Memory B cell (primary cell): ENCODE data around the gene TNIK.

Experiments
- ATAC-seq: fragments of 150-1000 bp; cut with Tn5 transposase; 2 replicates; pipeline ENCODE4 v1.10.0; 2021; ENCODE audit warnings: low read depth, mild to moderate bottlenecking, moderate library complexity
- DNase-seq, 2 donors: peaks; one replicate each; pipeline ENCODE4 v3.0.0; 2022; ENCODE audit warnings: low spot score in 2 of 2
- H3K27ac Mint-ChIP-seq: one replicate; pipeline ENCODE4 v1.8.0; 2022; ENCODE audit warnings: mild to moderate bottlenecking, moderate library complexity, mixed read lengths
- H3K27me3 Mint-ChIP-seq: one replicate; pipeline ENCODE4 v1.8.0; 2022; ENCODE audit warnings: mixed read lengths
- H3K36me3 Mint-ChIP-seq: one replicate; pipeline ENCODE4 v1.8.0; 2022; ENCODE audit warnings: mild to moderate bottlenecking, mixed read lengths
- H3K4me1 Mint-ChIP-seq: one replicate; pipeline ENCODE4 v1.8.0; 2022; ENCODE audit warnings: mixed read lengths
- H3K4me3 Mint-ChIP-seq: one replicate; pipeline ENCODE4 v1.8.0; 2022; ENCODE audit warnings: mild to moderate bottlenecking, moderate library complexity, mixed read lengths
- H3K9me3 Mint-ChIP-seq: one replicate; pipeline ENCODE4 v1.8.0; 2022; ENCODE audit warnings: mixed read lengths

The TNIK gene

GRCh38 chr3:171446801-171447578 is 13.2 kb downstream of the TNIK start:
- Mint-ChIP-seq H3K36me3 (no peaks in the 10 kb centered on the region), H3K27me3 (no peaks in the 10 kb centered on the region), H3K4me3 (no peak overlapping the region), H3K27ac (no peak overlapping the region), H3K4me1 (no peaks in the 10 kb centered on the region), H3K9me3 (no peaks in the 10 kb centered on the region)
- ATAC-seq (no peak), DNase-seq (no peak)

- no peaks in the 10 kb centered on the region for H3K27me3 Mint-ChIP-seq
- no peak overlapping the region for H3K27ac Mint-ChIP-seq
- no peaks in the 10 kb centered on the region for H3K4me1 Mint-ChIP-seq
- H3K4me3 Mint-ChIP-seq = no peak overlapping the region
- no peaks in the 10 kb centered on the region for H3K9me3 Mint-ChIP-seq
- DNase-seq (no peak), ATAC-seq (no peak)
- no peaks in the 10 kb centered on the region for H3K36me3 Mint-ChIP-seq
These were observed 13.9 kb downstream of the TNIK start for GRCh38 chr3:171446301-171446700.

GRCh38 chr3:171445620-171446204 is 14.5 kb downstream of the TNIK start:
- H3K36me3 Mint-ChIP-seq = no peaks in the 10 kb centered on the region
- ATAC-seq (no peak), DNase-seq (no peak)
- H3K4me3 Mint-ChIP-seq = no peak overlapping the region
- H3K27ac Mint-ChIP-seq = no peak overlapping the region
- no peaks in the 10 kb centered on the region for H3K9me3 Mint-ChIP-seq
- no peaks in the 10 kb centered on the region for H3K27me3 Mint-ChIP-seq
- H3K4me1 Mint-ChIP-seq = no peaks in the 10 kb centered on the region

DNA sequence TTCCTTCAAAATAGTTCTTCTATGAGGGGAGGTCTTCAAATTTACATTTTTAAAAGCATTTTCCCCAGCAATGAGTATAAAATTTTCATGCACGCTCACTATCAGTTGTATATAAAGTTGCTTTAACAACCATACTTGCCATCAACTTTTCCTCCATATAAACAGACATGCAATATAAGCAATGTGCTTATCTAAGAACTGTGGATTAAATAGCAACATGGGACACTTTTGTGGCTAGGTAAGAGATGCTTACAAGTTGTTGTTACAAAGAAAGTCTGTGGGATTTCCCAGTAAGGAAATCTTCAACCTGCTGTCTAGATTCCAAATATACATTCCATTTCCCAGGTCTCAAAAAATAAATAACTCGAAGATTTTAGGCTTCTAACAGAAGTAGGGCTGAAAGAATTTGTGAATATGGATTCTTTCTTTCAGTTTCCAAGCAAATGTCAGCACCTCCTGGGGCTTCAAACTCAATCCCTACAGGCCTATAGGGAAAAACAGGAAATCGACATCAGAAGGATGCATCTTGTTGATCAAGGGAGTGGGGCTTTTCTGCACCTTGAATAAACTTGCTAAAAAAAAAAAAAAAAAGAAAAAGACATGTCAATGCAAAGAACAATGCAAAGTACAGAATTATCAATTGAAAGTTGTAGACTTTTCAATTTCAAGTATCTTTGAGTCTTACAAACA is 16.1 kb downstream of the TNIK start:
- Mint-ChIP-seq H3K4me1 (no peaks in the 10 kb centered on the region), H3K36me3 (no peaks in the 10 kb centered on the region), H3K9me3 (no peaks in the 10 kb centered on the region), H3K27me3 (no peaks in the 10 kb centered on the region), H3K27ac (no peak overlapping the region), H3K4me3 (no peak overlapping the region)
- no peak for ATAC-seq
- no peak for DNase-seq

- no peaks in the 10 kb centered on the region for H3K27me3 Mint-ChIP-seq
- DNase-seq (no peak), ATAC-seq (no peak)
- H3K36me3 Mint-ChIP-seq = no peaks in the 10 kb centered on the region
- H3K4me3 Mint-ChIP-seq = no peak overlapping the region
- H3K9me3 Mint-ChIP-seq = no peaks in the 10 kb centered on the region
- H3K27ac Mint-ChIP-seq = no peak overlapping the region
- H3K4me1 Mint-ChIP-seq = no peaks in the 10 kb centered on the region
These were observed 16.8 kb downstream of the TNIK start for GRCh38 chr3:171443211-171443957.

DNA sequence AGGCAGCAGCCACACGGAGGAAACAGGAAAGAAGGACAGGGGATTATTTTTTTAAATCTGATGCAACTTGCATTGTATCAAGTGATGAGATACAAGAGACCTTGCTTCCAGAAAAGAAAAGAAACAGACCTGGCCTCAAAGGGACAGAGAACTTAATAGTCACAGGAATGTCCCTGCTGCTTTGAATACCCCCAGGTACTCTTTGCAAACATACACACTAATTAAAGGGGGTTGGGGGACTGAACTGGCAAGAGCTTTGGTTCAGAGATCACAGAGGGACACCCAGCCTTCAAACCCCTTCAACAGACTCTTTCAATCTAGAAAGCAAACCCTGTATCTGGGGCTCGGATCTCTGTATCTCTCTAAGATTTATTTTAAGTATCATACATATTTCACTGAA is 18.0 kb downstream of the TNIK start:
- no peaks in the 10 kb centered on the region for H3K36me3 Mint-ChIP-seq
- no peaks in the 10 kb centered on the region for H3K4me1 Mint-ChIP-seq
- no peaks in the 10 kb centered on the region for H3K27me3 Mint-ChIP-seq
- DNase-seq (no peak), ATAC-seq (no peak)
- no peak overlapping the region for H3K27ac Mint-ChIP-seq
- no peaks in the 10 kb centered on the region for H3K9me3 Mint-ChIP-seq
- H3K4me3 Mint-ChIP-seq = no peak overlapping the region

- DNase-seq = no peak
- H3K4me1 Mint-ChIP-seq = no peaks in the 10 kb centered on the region
- H3K36me3 Mint-ChIP-seq = no peaks in the 10 kb centered on the region
- H3K27me3 Mint-ChIP-seq = no peaks in the 10 kb centered on the region
- no peak for ATAC-seq
- no peak overlapping the region for H3K4me3 Mint-ChIP-seq
- H3K9me3 Mint-ChIP-seq = no peaks in the 10 kb centered on the region
- no peak overlapping the region for H3K27ac Mint-ChIP-seq
These were observed 18.8 kb downstream of the TNIK start for GRCh38 chr3:171441381-171441780.

DNA sequence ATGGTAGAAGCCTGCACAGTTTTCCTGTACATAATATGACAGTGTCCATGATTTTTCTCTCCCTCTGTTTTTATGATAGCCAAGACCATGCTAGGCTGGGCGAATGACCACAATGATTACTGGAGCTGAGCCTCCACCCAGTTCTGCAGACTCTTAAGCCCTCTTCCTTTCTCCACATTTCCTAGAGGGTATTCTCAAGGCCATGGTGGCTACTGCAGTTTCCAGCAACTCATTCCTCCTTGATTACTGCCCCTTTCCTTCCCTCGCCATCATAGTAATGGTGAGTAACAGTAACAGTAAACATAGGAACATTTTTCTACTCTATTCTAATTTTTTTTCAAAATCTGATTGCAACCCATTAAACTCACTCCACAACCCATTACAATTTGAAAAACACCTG is 20.2 kb downstream of the TNIK start:
- H3K4me3 Mint-ChIP-seq = no peak overlapping the region
- H3K36me3 Mint-ChIP-seq = no peaks in the 10 kb centered on the region
- no peak for DNase-seq
- no peaks in the 10 kb centered on the region for H3K27me3 Mint-ChIP-seq
- H3K9me3 Mint-ChIP-seq = no peaks in the 10 kb centered on the region
- no peak for ATAC-seq
- H3K4me1 Mint-ChIP-seq = no peaks in the 10 kb centered on the region
- H3K27ac Mint-ChIP-seq = no peak overlapping the region

DNA sequence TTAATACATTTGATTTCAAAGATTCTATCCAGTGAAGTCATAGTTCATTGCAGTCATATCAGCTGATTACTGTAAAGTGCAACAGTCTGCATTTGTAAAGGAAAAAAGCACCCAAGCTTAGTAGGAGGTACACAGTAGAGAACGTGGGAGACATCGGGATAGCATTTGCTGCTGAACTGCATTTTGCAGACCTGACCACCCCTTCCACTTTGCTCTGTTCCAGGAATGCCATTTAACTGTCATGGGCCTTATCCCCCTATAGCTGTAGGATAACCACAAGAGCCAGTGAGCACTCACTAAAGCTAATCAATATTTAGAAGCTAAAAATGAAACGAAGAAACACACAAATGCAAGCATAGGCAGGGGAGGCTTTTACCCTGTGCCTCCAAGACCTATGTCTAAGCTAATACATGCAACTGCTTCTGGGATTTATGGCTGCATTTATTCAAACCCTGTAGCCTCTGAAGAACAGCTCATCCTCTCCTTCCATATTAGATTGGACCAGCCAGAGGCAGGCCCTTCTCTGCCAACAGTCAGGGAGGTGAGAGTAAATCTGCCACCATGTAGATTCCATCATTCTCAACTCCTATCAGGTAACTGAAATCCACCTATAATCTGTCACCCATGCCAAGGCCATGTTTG is 23.0 kb downstream of the TNIK start:
- H3K9me3 Mint-ChIP-seq = no peaks in the 10 kb centered on the region
- no peak for DNase-seq
- H3K4me3 Mint-ChIP-seq = no peak overlapping the region
- ATAC-seq = no peak
- no peak overlapping the region for H3K27ac Mint-ChIP-seq
- H3K36me3 Mint-ChIP-seq = no peaks in the 10 kb centered on the region
- no peaks in the 10 kb centered on the region for H3K4me1 Mint-ChIP-seq
- H3K27me3 Mint-ChIP-seq = no peaks in the 10 kb centered on the region

GRCh38 chr3:171436380-171436779 is 23.8 kb downstream of the TNIK start:
- H3K4me3 Mint-ChIP-seq = no peak overlapping the region
- ATAC-seq (no peak), DNase-seq (no peak)
- H3K9me3 Mint-ChIP-seq = no peaks in the 10 kb centered on the region
- H3K27ac Mint-ChIP-seq = no peak overlapping the region
- H3K36me3 Mint-ChIP-seq = no peaks in the 10 kb centered on the region
- H3K27me3 Mint-ChIP-seq = peaks cover 1% of the 10 kb centered on the region
- no peaks in the 10 kb centered on the region for H3K4me1 Mint-ChIP-seq

DNA sequence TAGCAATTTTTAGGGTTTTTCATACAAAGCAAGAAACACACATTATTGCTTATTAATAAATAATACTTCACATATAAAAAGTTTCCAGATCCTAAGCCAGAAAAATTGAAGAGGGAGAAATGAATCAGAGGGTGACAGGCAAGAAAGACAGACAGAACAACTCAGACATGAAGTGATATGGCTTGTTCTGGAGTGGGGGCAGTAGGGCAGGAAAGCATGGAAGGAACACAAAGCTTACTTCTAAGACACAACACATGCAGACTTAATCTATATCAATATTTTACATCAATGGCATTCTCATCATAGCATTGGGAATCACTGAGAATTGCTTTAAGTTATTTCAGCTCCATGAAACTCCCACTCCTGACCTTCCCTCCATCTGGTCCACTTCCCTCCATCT is 24.4 kb downstream of the TNIK start:
- Mint-ChIP-seq H3K27ac (no peak overlapping the region), H3K27me3 (peaks cover 1% of the 10 kb centered on the region), H3K36me3 (no peaks in the 10 kb centered on the region), H3K9me3 (no peaks in the 10 kb centered on the region), H3K4me1 (no peaks in the 10 kb centered on the region), H3K4me3 (no peak overlapping the region)
- DNase-seq = no peak
- ATAC-seq = no peak

DNA sequence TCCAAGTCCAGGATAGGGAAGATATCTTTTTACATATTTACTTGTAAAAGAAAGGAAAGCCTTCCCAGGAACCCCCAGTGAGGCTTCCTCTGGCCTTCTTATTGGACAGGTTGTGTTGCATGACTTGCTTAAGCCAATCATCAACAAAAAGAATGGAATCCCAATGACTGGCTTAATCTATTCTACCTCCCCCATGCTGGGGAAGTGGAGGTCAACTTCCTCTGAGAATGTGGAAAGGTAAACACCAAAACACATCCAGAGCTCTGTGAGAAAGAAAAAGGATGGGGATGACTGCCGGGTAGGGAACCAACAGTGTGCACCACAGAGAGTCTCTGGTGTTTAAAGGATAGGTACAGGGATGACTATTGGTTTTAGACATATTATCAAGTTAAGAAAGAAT is 25.1 kb downstream of the TNIK start:
- Mint-ChIP-seq H3K27me3 (peaks cover 1% of the 10 kb centered on the region), H3K9me3 (no peaks in the 10 kb centered on the region), H3K36me3 (no peaks in the 10 kb centered on the region), H3K4me3 (no peak overlapping the region), H3K27ac (no peak overlapping the region), H3K4me1 (no peaks in the 10 kb centered on the region)
- ATAC-seq (no peak), DNase-seq (no peak)

GRCh38 chr3:171432548-171432947 is 27.7 kb downstream of the TNIK start:
- no peaks in the 10 kb centered on the region for H3K4me1 Mint-ChIP-seq
- ATAC-seq = no peak
- H3K9me3 Mint-ChIP-seq = no peaks in the 10 kb centered on the region
- DNase-seq = no peak
- H3K27ac Mint-ChIP-seq = no peak overlapping the region
- no peak overlapping the region for H3K4me3 Mint-ChIP-seq
- no peaks in the 10 kb centered on the region for H3K36me3 Mint-ChIP-seq
- peaks cover 1% of the 10 kb centered on the region for H3K27me3 Mint-ChIP-seq

DNA sequence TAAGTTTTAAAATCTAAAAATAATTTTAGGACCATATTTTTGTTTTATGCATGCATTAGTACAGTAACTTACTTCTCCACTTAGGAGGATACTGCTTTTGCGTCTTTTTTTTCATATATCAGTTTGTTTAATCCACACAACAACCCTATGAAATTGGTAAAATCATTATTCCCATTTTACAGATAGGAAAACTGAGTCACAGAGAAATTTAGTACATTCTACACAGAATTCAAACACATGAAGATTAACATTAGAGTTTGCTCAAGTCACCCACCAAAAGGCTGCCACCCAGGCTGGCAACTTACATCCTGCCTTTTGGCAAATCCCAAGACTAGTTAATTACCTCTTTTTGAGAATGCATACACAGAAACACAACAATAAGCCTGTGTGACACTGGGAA is 28.7 kb downstream of the TNIK start:
- Mint-ChIP-seq H3K4me3 (no peak overlapping the region), H3K36me3 (no peaks in the 10 kb centered on the region), H3K27ac (no peak overlapping the region), H3K4me1 (no peaks in the 10 kb centered on the region), H3K9me3 (no peaks in the 10 kb centered on the region), H3K27me3 (peaks cover 1% of the 10 kb centered on the region)
- ATAC-seq = no peak
- DNase-seq = no peak
